NT2/D1 (cell line): ENCODE measurements around the gene MALSU1.

Source experiments
- YY1 ChIP-seq: IDR thresholded peaks from 2 replicates; pipeline ENCODE4 v1.6.1; 2011; ENCODE audit not compliant: insufficient read length, insufficient read depth
- ZNF274 ChIP-seq: IDR thresholded peaks from 2 replicates; pipeline ENCODE4 v1.6.1; 2011; ENCODE audit warnings: mild to moderate bottlenecking, low read depth, low read length

- TF ChIP-seq YY1 (no peak), ZNF274 (no peak)
These were observed 48.6 kb downstream of the MALSU1 start for GRCh38 chr7:23347682-23348180.
